HEK293 (cell line): ENCODE results near the gene CATSPERD.

Source experiments
- KLF8 ChIP-seq: fragments of 450-650 bp; formaldehyde crosslinking; IDR thresholded peaks from 2 replicates; pipeline ENCODE4 v1.5.1; 2016; ENCODE audit warnings: missing biosample characterization, missing genetic modification characterization
- SP3 ChIP-seq: fragments of 450-650 bp; formaldehyde crosslinking; IDR thresholded peaks from 2 replicates; pipeline ENCODE4 v1.5.1; 2016; ENCODE audit warnings: missing biosample characterization, missing genetic modification characterization
- SP7 ChIP-seq: fragments of 450-650 bp; formaldehyde crosslinking; IDR thresholded peaks from 2 replicates; pipeline ENCODE4 v1.5.1; 2016; ENCODE audit warnings: missing biosample characterization, missing genetic modification characterization
- YY2 ChIP-seq: fragments of 450-650 bp; formaldehyde crosslinking; IDR thresholded peaks from 2 replicates; pipeline ENCODE4 v1.5.1; 2016; ENCODE audit warnings: missing biosample characterization, missing genetic modification characterization
- ZBTB1 ChIP-seq: fragments of 450-650 bp; formaldehyde crosslinking; IDR thresholded peaks from 2 replicates; pipeline ENCODE4 v1.5.1; 2016; ENCODE audit warnings: missing biosample characterization, missing genetic modification characterization
- ZBTB10 ChIP-seq: fragments of 450-650 bp; formaldehyde crosslinking; IDR thresholded peaks from 2 replicates; pipeline ENCODE4 v1.5.1; 2016; ENCODE audit warnings: missing biosample characterization, missing genetic modification characterization
- ZBTB44 ChIP-seq: fragments of 450-650 bp; IDR thresholded peaks from 2 replicates; pipeline ENCODE4 v1.5.1; 2018; ENCODE audit warnings: missing biosample characterization, mild to moderate bottlenecking, missing genetic modification characterization
- ZBTB7A ChIP-seq: fragments of 450-650 bp; formaldehyde crosslinking; IDR thresholded peaks from 2 replicates; pipeline ENCODE4 v1.5.1; 2016; ENCODE audit warnings: low read depth, missing biosample characterization, missing genetic modification characterization
- ZEB2 ChIP-seq: fragments of 450-650 bp; formaldehyde crosslinking; IDR thresholded peaks from 2 replicates; pipeline ENCODE4 v1.5.1; 2016; ENCODE audit warnings: missing biosample characterization, missing genetic modification characterization
- ZNF202 ChIP-seq: fragments of 450-650 bp; formaldehyde crosslinking; IDR thresholded peaks from 2 replicates; pipeline ENCODE4 v1.5.1; 2016; ENCODE audit warnings: missing biosample characterization, missing genetic modification characterization, borderline replicate concordance
- ZNF214 ChIP-seq: fragments of 450-650 bp; formaldehyde crosslinking; IDR thresholded peaks from 2 replicates; pipeline ENCODE4 v1.5.1; 2017; ENCODE audit warnings: missing biosample characterization, mild to moderate bottlenecking, missing genetic modification characterization, borderline replicate concordance
- ZNF239 ChIP-seq: fragments of 450-650 bp; formaldehyde crosslinking; IDR thresholded peaks from 2 replicates; pipeline ENCODE4 v1.5.1; 2016; ENCODE audit warnings: missing biosample characterization, missing genetic modification characterization
- ZNF341 ChIP-seq: fragments of 450-650 bp; formaldehyde crosslinking; IDR thresholded peaks from 2 replicates; pipeline ENCODE4; 2016; ENCODE audit warnings: low read depth, missing biosample characterization, missing genetic modification characterization
- ZNF350 ChIP-seq: fragments of 450-650 bp; formaldehyde crosslinking; IDR thresholded peaks from 2 replicates; pipeline ENCODE4 v1.5.0; 2017; ENCODE audit warnings: missing biosample characterization, mild to moderate bottlenecking, missing genetic modification characterization
- ZNF394 ChIP-seq: fragments of 450-650 bp; formaldehyde crosslinking; IDR thresholded peaks from 2 replicates; pipeline ENCODE4 v1.5.1; 2016; ENCODE audit warnings: missing biosample characterization, missing genetic modification characterization, mild to moderate bottlenecking, moderate library complexity, borderline replicate concordance
- ZNF529 ChIP-seq: fragments of 450-650 bp; formaldehyde crosslinking; IDR thresholded peaks from 2 replicates; pipeline ENCODE4 v1.5.1; 2017; ENCODE audit warnings: missing genetic modification characterization, missing biosample characterization; ENCODE audit not compliant: insufficient replicate concordance
- ZNF560 ChIP-seq: fragments of 450-650 bp; formaldehyde crosslinking; IDR thresholded peaks from 2 replicates; pipeline ENCODE4 v1.5.1; 2017; ENCODE audit warnings: missing biosample characterization, missing genetic modification characterization, borderline replicate concordance
- ZNF571 ChIP-seq: fragments of 450-650 bp; formaldehyde crosslinking; IDR thresholded peaks from 2 replicates; pipeline ENCODE4 v1.5.0; 2017; ENCODE audit warnings: missing biosample characterization, missing genetic modification characterization
- ZNF624 ChIP-seq: fragments of 450-650 bp; formaldehyde crosslinking; IDR thresholded peaks from 2 replicates; pipeline ENCODE4 v1.5.1; 2017; ENCODE audit warnings: missing biosample characterization, missing genetic modification characterization
- ZNF639 ChIP-seq: fragments of 450-650 bp; formaldehyde crosslinking; IDR thresholded peaks from 2 replicates; pipeline ENCODE4 v1.5.1; 2016; ENCODE audit warnings: missing biosample characterization, missing genetic modification characterization
- ZNF747 ChIP-seq: fragments of 450-650 bp; formaldehyde crosslinking; IDR thresholded peaks from 2 replicates; pipeline ENCODE4 v1.5.1; 2016; ENCODE audit warnings: missing biosample characterization, missing genetic modification characterization
- ZNF777 ChIP-seq: fragments of 450-650 bp; formaldehyde crosslinking; IDR thresholded peaks from 2 replicates; pipeline ENCODE4 v1.5.1; 2017; ENCODE audit warnings: missing biosample characterization, missing genetic modification characterization, borderline replicate concordance
- ZNF785 ChIP-seq: fragments of 450-650 bp; formaldehyde crosslinking; IDR thresholded peaks from 2 replicates; pipeline ENCODE4 v1.5.1; 2016; ENCODE audit warnings: missing biosample characterization, missing genetic modification characterization
- TF ChIP-seq, protein P1 (sequence below): fragments of 450-650 bp; formaldehyde crosslinking; IDR thresholded peaks from 2 replicates; pipeline ENCODE4; 2016; ENCODE audit warnings: missing biosample characterization, missing genetic modification characterization
- TF ChIP-seq, protein P2 (sequence below): fragments of 450-650 bp; formaldehyde crosslinking; IDR thresholded peaks from 2 replicates; pipeline ENCODE4 v1.5.0; 2017; ENCODE audit warnings: missing biosample characterization, missing genetic modification characterization, borderline replicate concordance
- TF ChIP-seq, protein P3 (sequence below): fragments of 450-650 bp; formaldehyde crosslinking; IDR thresholded peaks from 2 replicates; pipeline ENCODE4 v1.5.1; 2017; ENCODE audit warnings: missing biosample characterization, missing genetic modification characterization

The CATSPERD gene

GRCh38 chr19:5790559-5791520, 70.4 kb downstream of the CATSPERD start, which contains the start of gene DUS3L (continued):
- TF ChIP-seq SP7 = peak; percentile 91
- TF ChIP-seq, protein P1, sequence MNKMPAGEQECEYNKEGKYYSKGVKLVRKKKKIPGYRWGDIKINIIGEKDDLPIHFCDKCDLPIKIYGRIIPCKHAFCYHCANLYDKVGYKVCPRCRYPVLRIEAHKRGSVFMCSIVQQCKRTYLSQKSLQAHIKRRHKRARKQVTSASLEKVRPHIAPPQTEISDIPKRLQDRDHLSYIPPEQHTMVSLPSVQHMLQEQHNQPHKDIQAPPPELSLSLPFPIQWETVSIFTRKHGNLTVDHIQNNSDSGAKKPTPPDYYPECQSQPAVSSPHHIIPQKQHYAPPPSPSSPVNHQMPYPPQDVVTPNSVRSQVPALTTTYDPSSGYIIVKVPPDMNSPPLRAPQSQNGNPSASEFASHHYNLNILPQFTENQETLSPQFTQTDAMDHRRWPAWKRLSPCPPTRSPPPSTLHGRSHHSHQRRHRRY (tag by site-specific recombination) = peak; percentile 87; the same call in 1 of the 2 replicates
- peak; percentile 84 for TF ChIP-seq SP3
- no peak for TF ChIP-seq ZNF747
- peak; percentile 92 for TF ChIP-seq ZBTB7A (tag by site-specific recombination)
- no peak for TF ChIP-seq ZNF529 (tag by site-specific recombination)
- TF ChIP-seq, protein P2, sequence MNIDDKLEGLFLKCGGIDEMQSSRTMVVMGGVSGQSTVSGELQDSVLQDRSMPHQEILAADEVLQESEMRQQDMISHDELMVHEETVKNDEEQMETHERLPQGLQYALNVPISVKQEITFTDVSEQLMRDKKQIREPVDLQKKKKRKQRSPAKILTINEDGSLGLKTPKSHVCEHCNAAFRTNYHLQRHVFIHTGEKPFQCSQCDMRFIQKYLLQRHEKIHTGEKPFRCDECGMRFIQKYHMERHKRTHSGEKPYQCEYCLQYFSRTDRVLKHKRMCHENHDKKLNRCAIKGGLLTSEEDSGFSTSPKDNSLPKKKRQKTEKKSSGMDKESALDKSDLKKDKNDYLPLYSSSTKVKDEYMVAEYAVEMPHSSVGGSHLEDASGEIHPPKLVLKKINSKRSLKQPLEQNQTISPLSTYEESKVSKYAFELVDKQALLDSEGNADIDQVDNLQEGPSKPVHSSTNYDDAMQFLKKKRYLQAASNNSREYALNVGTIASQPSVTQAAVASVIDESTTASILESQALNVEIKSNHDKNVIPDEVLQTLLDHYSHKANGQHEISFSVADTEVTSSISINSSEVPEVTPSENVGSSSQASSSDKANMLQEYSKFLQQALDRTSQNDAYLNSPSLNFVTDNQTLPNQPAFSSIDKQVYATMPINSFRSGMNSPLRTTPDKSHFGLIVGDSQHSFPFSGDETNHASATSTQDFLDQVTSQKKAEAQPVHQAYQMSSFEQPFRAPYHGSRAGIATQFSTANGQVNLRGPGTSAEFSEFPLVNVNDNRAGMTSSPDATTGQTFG (tag by site-specific recombination) = no peak
- no peak for TF ChIP-seq ZNF777 (tag by site-specific recombination)
- TF ChIP-seq YY2 = peak; percentile 97
- TF ChIP-seq ZNF214 (tag by site-specific recombination) = no peak
- peak; percentile 95 for TF ChIP-seq ZEB2 (tag by site-specific recombination)
- TF ChIP-seq ZNF239 (tag by site-specific recombination) = no peak
- no peak for TF ChIP-seq ZBTB44 (tag by site-specific recombination)
- TF ChIP-seq ZNF341 (tag by site-specific recombination) = peak; percentile 98
- TF ChIP-seq ZNF624 (tag by site-specific recombination) = no peak
- TF ChIP-seq ZBTB10 (tag by site-specific recombination) = peak; percentile 73; the same call in 1 of the 2 replicates
- TF ChIP-seq ZNF571 (tag by site-specific recombination) = no peak
- TF ChIP-seq, protein P3, sequence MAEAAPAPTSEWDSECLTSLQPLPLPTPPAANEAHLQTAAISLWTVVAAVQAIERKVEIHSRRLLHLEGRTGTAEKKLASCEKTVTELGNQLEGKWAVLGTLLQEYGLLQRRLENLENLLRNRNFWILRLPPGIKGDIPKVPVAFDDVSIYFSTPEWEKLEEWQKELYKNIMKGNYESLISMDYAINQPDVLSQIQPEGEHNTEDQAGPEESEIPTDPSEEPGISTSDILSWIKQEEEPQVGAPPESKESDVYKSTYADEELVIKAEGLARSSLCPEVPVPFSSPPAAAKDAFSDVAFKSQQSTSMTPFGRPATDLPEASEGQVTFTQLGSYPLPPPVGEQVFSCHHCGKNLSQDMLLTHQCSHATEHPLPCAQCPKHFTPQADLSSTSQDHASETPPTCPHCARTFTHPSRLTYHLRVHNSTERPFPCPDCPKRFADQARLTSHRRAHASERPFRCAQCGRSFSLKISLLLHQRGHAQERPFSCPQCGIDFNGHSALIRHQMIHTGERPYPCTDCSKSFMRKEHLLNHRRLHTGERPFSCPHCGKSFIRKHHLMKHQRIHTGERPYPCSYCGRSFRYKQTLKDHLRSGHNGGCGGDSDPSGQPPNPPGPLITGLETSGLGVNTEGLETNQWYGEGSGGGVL (tag by site-specific recombination) = no peak
- peak; percentile 66 for TF ChIP-seq ZNF394
- peak; percentile 92 for TF ChIP-seq ZNF785 (tag by site-specific recombination)
- no peak for TF ChIP-seq ZNF560 (tag by site-specific recombination)
- peak; percentile 76 for TF ChIP-seq KLF8 (tag by site-specific recombination)
- TF ChIP-seq ZNF639 (tag by site-specific recombination) = peak; percentile 97
- no peak for TF ChIP-seq ZNF350 (tag by site-specific recombination)
- TF ChIP-seq ZNF202 = no peak
- 0 out of 2 replicates have a peak, but pooled peaks have one; percentile 44 for TF ChIP-seq ZBTB1 (tag by site-specific recombination)
